ENCODE data around the gene EPHA2.

EPHA2 gene

DNA sequence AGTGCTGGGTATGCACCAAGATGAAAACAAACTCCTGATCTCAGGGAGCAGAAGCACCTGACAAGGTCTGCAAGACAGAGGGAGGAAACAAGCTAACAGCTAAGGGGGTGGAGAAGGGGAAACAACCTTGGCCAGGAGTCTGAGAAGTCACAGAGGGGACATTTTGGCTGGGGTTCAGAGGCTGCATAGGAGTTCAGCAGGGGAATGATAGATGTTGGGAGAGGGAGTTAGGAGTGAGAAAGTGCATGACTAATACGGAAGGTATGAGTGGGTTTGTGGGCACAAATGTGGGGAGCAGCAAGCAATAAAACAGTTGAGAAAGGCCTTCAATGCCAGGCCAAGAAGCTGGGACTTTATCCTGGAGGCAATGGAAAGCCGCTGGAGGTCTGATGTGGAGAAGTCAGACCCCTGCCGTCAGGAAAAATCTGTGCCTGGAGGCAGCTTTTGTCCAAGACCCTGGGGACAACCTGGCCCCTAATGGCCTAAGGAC, 16.4 kb downstream of the EPHA2 start:
- Histone ChIP-seq H3K27ac (ENCODE audit: low read length) (no peak overlapping the region), H3K9ac (ENCODE audit: low read length in 2 of 2) (no peak overlapping the region), H3K27me3 (ENCODE audit: control insufficient read depth in 1 of 2, insufficient read depth in 2 of 2, low read length in 2 of 2) (no peaks in the 10 kb centered on the region), H3K9me3 (ENCODE audit: control insufficient read depth in 2 of 2, low read length in 2 of 2) (no peaks in the 10 kb centered on the region), H3K36me3 (ENCODE audit: control insufficient read depth in 2 of 2, insufficient read depth in 2 of 2, low read length in 2 of 2) (peaks cover 3 to 4% of the 10 kb centered on the region in 2 donors), H3K4me3 (ENCODE audit: low read length in 2 of 2) (no peak overlapping the region), H3K4me1 (ENCODE audit: control insufficient read depth, insufficient read depth, low read length) (peaks cover 35% of the 10 kb centered on the region)

- no peak overlapping the region for H3K27ac ChIP-seq (ENCODE audit: low read length)
- no peaks in the 10 kb centered on the region for H3K27me3 ChIP-seq (ENCODE audit: control insufficient read depth in 1 of 2, insufficient read depth in 2 of 2, low read length in 2 of 2)
- H3K9me3 ChIP-seq (ENCODE audit: control insufficient read depth in 2 of 2, low read length in 2 of 2): no peaks in the 10 kb centered on the region
- H3K9ac ChIP-seq (ENCODE audit: low read length in 2 of 2): no peak overlapping the region
- peaks cover 3 to 6% of the 10 kb centered on the region in 2 donors for H3K36me3 ChIP-seq (ENCODE audit: control insufficient read depth in 2 of 2, insufficient read depth in 2 of 2, low read length in 2 of 2)
- peaks cover 32% of the 10 kb centered on the region for H3K4me1 ChIP-seq (ENCODE audit: control insufficient read depth, insufficient read depth, low read length)
- H3K4me3 ChIP-seq (ENCODE audit: low read length in 2 of 2): no peak overlapping the region
These were observed 17.1 kb downstream of the EPHA2 start for GRCh38 chr1:16138772-16139221.

GRCh38 chr1:16137890-16138467, 17.9 kb downstream of the EPHA2 start:
- Histone ChIP-seq H3K27me3 (ENCODE audit: control insufficient read depth in 1 of 2, insufficient read depth in 2 of 2, low read length in 2 of 2) (no peaks in the 10 kb centered on the region), H3K27ac (ENCODE audit: low read length) (no peak overlapping the region), H3K36me3 (ENCODE audit: control insufficient read depth in 2 of 2, insufficient read depth in 2 of 2, low read length in 2 of 2) (peaks cover 5 to 11% of the 10 kb centered on the region in 2 donors), H3K9me3 (ENCODE audit: control insufficient read depth in 2 of 2, low read length in 2 of 2) (no peaks in the 10 kb centered on the region), H3K9ac (ENCODE audit: low read length in 2 of 2) (no peak overlapping the region), H3K4me3 (ENCODE audit: low read length in 2 of 2) (no peak overlapping the region), H3K4me1 (ENCODE audit: control insufficient read depth, insufficient read depth, low read length) (peaks cover 29% of the 10 kb centered on the region)

DNA sequence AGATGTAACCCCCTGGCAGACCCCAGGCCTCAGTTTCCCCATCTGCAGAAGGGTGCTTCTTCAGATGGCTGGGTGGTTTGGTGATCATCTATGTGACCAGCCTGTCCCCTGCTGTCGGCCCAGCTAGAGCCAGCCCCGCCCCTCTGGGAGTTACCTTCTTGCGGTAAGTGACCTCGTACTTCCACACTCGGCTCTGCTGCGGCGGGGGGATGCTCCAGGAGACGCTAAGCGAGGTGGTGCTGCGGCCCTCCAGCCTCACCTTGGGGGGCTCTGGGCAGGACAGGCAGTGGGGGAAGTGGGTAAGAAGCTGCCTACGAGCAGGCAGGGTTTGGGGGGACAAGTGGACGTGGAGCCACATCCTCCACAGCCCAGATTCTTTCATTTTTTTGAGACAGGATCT, 20.4 kb downstream of the EPHA2 start:
- Histone ChIP-seq H3K9me3 (ENCODE audit: control insufficient read depth in 2 of 2, low read length in 2 of 2) (no peaks in the 10 kb centered on the region), H3K9ac (ENCODE audit: low read length in 2 of 2) (no peak overlapping the region), H3K27ac (ENCODE audit: low read length) (no peak overlapping the region), H3K27me3 (ENCODE audit: control insufficient read depth in 1 of 2, insufficient read depth in 2 of 2, low read length in 2 of 2) (no peaks in the 10 kb centered on the region), H3K36me3 (ENCODE audit: control insufficient read depth in 2 of 2, insufficient read depth in 2 of 2, low read length in 2 of 2) (peaks cover 17 to 20% of the 10 kb centered on the region in 2 donors), H3K4me3 (ENCODE audit: low read length in 2 of 2) (no peak overlapping the region), H3K4me1 (ENCODE audit: control insufficient read depth, insufficient read depth, low read length) (peaks cover 11% of the 10 kb centered on the region)

DNA sequence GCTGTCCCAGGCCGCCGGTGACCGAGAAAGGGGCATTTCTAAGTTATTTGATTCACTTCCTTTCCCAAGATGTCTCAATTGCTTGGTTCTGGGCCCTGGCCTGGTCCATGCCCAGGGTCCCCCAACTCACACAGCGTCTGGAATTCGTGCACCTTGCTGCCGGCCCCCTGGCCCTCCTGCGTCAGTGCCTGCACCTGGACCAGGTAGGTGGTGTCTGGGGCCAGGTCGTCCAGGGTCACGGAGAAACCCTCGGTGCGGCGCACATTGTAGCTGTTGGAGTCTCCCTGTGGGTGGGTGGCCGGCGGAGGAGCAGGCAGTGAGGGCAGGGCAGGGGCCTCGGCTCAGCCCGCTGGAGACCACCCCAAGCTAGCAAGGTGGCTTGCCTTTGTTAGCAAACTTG, 21.0 kb downstream of the EPHA2 start:
- Histone ChIP-seq H3K4me3 (ENCODE audit: low read length in 2 of 2) (no peak overlapping the region), H3K27me3 (ENCODE audit: control insufficient read depth in 1 of 2, insufficient read depth in 2 of 2, low read length in 2 of 2) (no peaks in the 10 kb centered on the region), H3K36me3 (ENCODE audit: control insufficient read depth in 2 of 2, insufficient read depth in 2 of 2, low read length in 2 of 2) (peaks cover 19 to 20% of the 10 kb centered on the region in 2 donors), H3K9me3 (ENCODE audit: control insufficient read depth in 2 of 2, low read length in 2 of 2) (no peaks in the 10 kb centered on the region), H3K27ac (ENCODE audit: low read length) (no peak overlapping the region), H3K9ac (ENCODE audit: low read length in 2 of 2) (no peak overlapping the region), H3K4me1 (ENCODE audit: control insufficient read depth, insufficient read depth, low read length) (peaks cover 9% of the 10 kb centered on the region)

DNA sequence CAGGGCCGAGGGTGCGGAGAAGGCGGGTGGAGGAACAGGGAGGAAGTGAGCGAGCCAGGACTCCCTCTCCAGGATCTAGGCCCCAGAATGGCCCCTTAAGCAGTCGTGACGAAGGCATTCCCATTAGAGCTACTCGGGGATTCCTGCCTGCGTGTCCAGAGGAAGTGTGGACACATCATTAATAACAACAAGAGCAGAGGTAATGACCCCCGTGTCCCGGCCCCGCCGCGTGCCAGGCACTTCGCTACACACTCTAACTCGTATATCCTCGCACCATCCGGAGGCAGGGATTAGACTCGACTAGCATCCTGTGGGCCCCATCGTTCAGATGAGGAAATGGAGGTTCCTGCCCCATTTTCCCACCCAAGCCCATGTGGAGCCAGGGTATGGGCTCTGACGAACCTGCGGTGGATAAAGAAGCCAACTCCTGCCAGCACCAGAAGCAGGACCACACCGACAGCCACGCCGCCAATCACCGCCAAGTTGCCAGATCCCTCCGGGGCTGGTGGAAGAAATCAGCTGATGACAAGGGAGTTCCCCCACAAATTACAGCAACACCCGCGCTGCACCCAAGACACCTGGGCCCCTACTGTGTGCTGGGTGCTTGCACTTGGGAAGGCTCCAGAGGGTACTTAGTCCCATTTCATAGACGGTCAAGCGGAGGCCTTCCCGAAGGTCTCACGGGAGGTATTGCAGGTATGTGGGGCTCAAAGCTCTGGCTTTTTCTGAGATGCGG, 21.6 kb downstream of the EPHA2 start:
- Histone ChIP-seq H3K27me3 (ENCODE audit: control insufficient read depth in 1 of 2, insufficient read depth in 2 of 2, low read length in 2 of 2) (no peaks in the 10 kb centered on the region), H3K4me1 (ENCODE audit: control insufficient read depth, insufficient read depth, low read length) (peaks cover 2% of the 10 kb centered on the region), H3K9me3 (ENCODE audit: control insufficient read depth in 2 of 2, low read length in 2 of 2) (no peaks in the 10 kb centered on the region), H3K4me3 (ENCODE audit: low read length in 2 of 2) (no peak overlapping the region), H3K9ac (ENCODE audit: low read length in 2 of 2) (no peak overlapping the region), H3K27ac (ENCODE audit: low read length) (no peak overlapping the region), H3K36me3 (ENCODE audit: control insufficient read depth in 2 of 2, insufficient read depth in 2 of 2, low read length in 2 of 2) (peaks cover 20 to 22% of the 10 kb centered on the region in 2 donors)

DNA sequence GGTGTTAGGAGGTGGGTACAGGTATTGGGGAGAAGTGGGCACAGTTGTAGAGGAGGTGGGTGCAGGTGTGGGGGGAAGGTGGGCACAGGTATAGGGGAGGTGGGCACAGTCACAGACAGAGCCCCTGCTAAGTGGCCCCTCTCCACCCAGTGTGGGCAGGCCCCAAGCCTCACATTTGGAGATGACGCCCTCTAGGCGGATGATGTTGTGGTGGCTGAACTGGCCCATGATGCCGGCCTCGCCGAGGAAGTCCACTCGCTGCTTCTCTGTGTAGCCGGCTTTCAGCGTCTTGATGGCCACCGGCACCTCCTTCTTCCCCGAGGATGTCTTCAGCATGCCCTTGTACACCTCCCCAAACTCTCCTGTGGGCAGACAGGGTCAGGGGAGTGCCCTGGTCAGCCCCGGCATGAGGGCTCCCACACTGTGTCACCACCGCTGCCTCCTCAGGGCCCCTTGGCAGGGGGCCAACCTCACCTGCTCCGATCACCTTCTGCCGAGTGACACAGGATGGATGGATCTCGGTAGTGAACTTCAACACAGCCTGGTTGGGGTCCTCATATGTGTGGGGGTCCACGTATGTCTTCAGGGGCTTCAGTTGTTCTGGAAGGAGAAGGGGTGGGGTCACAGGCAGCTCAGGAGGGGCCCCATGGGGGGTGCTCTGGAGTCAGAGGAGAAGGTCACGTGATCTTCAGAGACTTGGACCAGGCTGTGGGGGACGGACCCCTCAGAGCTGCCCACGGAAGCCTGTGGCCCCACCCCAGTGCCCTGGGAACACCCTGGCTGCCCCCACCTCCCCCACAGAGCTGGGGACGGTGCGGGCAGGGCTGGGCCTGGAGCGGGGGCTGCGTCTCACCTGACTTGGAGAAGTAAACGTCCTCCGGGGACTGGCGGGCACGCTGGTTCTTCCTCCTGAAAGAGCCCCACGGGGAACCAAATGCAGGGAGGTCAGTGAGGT, 22.6 kb downstream of the EPHA2 start:
- H3K4me1 ChIP-seq (ENCODE audit: control insufficient read depth, insufficient read depth, low read length): peaks cover 3% of the 10 kb centered on the region
- no peak overlapping the region for H3K9ac ChIP-seq (ENCODE audit: low read length in 2 of 2)
- peaks cover 20 to 25% of the 10 kb centered on the region in 2 donors for H3K36me3 ChIP-seq (ENCODE audit: control insufficient read depth in 2 of 2, insufficient read depth in 2 of 2, low read length in 2 of 2)
- H3K4me3 ChIP-seq (ENCODE audit: low read length in 2 of 2): no peak overlapping the region
- no peaks in the 10 kb centered on the region for H3K9me3 ChIP-seq (ENCODE audit: control insufficient read depth in 2 of 2, low read length in 2 of 2)
- H3K27ac ChIP-seq (ENCODE audit: low read length): no peak overlapping the region
- H3K27me3 ChIP-seq (ENCODE audit: control insufficient read depth in 1 of 2, insufficient read depth in 2 of 2, low read length in 2 of 2): no peaks in the 10 kb centered on the region

- Histone ChIP-seq H3K27ac (ENCODE audit: low read length) (no peak overlapping the region), H3K4me1 (ENCODE audit: control insufficient read depth, insufficient read depth, low read length) (peaks cover 3% of the 10 kb centered on the region), H3K4me3 (ENCODE audit: low read length in 2 of 2) (no peak overlapping the region), H3K9me3 (ENCODE audit: control insufficient read depth in 2 of 2, low read length in 2 of 2) (no peaks in the 10 kb centered on the region), H3K9ac (ENCODE audit: low read length in 2 of 2) (no peak overlapping the region), H3K27me3 (ENCODE audit: control insufficient read depth in 1 of 2, insufficient read depth in 2 of 2, low read length in 2 of 2) (no peaks in the 10 kb centered on the region), H3K36me3 (ENCODE audit: control insufficient read depth in 2 of 2, insufficient read depth in 2 of 2, low read length in 2 of 2) (peaks cover 17 to 22% of the 10 kb centered on the region in 2 donors)
These were observed 23.5 kb downstream of the EPHA2 start for GRCh38 chr1:16132325-16132785.

GRCh38 chr1:16131636-16132324, 24.1 kb downstream of the EPHA2 start:
- no peaks in the 10 kb centered on the region for H3K9me3 ChIP-seq (ENCODE audit: control insufficient read depth in 2 of 2, low read length in 2 of 2)
- H3K36me3 ChIP-seq (ENCODE audit: control insufficient read depth in 2 of 2, insufficient read depth in 2 of 2, low read length in 2 of 2): peaks cover 17 to 22% of the 10 kb centered on the region in 2 donors
- H3K27me3 ChIP-seq (ENCODE audit: control insufficient read depth in 1 of 2, insufficient read depth in 2 of 2, low read length in 2 of 2): no peaks in the 10 kb centered on the region
- no peak overlapping the region for H3K4me3 ChIP-seq (ENCODE audit: low read length in 2 of 2)
- H3K9ac ChIP-seq (ENCODE audit: low read length in 2 of 2): no peak overlapping the region
- no peak overlapping the region for H3K27ac ChIP-seq (ENCODE audit: low read length)
- H3K4me1 ChIP-seq (ENCODE audit: control insufficient read depth, insufficient read depth, low read length): peaks cover 5% of the 10 kb centered on the region

DNA sequence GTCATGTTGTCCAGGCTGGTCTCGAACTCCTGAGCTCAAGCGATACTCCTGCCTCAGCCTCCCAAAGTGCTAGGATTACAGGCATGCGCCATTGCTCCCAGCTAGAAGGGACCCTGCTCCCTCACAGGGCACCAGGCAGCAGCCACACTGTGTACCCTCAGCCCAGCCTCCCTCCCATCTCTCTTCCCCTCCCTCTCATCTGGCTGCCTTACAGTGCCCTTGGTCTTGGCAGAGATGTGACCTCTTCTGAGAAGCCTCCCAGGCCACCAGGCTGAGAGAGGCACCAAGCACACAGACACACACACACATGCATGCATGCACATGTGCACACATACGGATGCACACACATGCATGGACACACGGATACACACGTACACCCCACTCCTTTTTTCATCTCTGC, 25.0 kb downstream of the EPHA2 start:
- no peak overlapping the region for H3K27ac ChIP-seq (ENCODE audit: low read length)
- H3K27me3 ChIP-seq (ENCODE audit: control insufficient read depth in 1 of 2, insufficient read depth in 2 of 2, low read length in 2 of 2): no peaks in the 10 kb centered on the region
- peaks cover 5% of the 10 kb centered on the region for H3K4me1 ChIP-seq (ENCODE audit: control insufficient read depth, insufficient read depth, low read length)
- H3K9me3 ChIP-seq (ENCODE audit: control insufficient read depth in 2 of 2, low read length in 2 of 2): no peaks in the 10 kb centered on the region
- H3K4me3 ChIP-seq (ENCODE audit: low read length in 2 of 2): no peak overlapping the region
- H3K9ac ChIP-seq (ENCODE audit: low read length in 2 of 2): no peak overlapping the region
- peaks cover 17 to 24% of the 10 kb centered on the region in 2 donors for H3K36me3 ChIP-seq (ENCODE audit: control insufficient read depth in 2 of 2, insufficient read depth in 2 of 2, low read length in 2 of 2)
